Stimulated activated CD8-positive, alpha-beta memory T cell treated with anti-CD3 and anti-CD28 coated beads, Interleukin-4, amount 100 ng/mL, for 1 hour (primary cell): ENCODE measurements around the gene NSD1.
"Not testable (repeated sequence)": the region's sequence is repeated elsewhere in the genome, so short reads cannot be mapped to it uniquely, and the experiment has no call there.

ENCODE experiments used
- DNase-seq, 2 donors: peaks; one replicate each; pipeline ENCODE4 v3.0.0-alpha.2; 2020; ENCODE audit warnings: low read depth in 2 of 2, low spot score in 1 of 2

The NSD1 gene

GRCh38 chr5:177163500-177163899, 29.9 kb downstream of the NSD1 start:
- no peak for DNase-seq

- DNase-seq: no peak
Measured at GRCh38 chr5:177169271-177169670, 35.7 kb downstream of the NSD1 start.

- no peak for DNase-seq
Measured at GRCh38 chr5:177171961-177172360, 38.4 kb downstream of the NSD1 start.

- DNase-seq: no peak
Measured at GRCh38 chr5:177175336-177175735, 41.8 kb downstream of the NSD1 start.

GRCh38 chr5:177176175-177176711, 42.7 kb downstream of the NSD1 start:
- DNase-seq: no peak

GRCh38 chr5:177177847-177178437, 44.4 kb downstream of the NSD1 start:
- DNase-seq: not testable (repeated sequence)

GRCh38 chr5:177178733-177179304, 45.2 kb downstream of the NSD1 start:
- no peak for DNase-seq

GRCh38 chr5:177179431-177179830, 45.9 kb downstream of the NSD1 start:
- DNase-seq: no peak

GRCh38 chr5:177183142-177183541, 49.6 kb downstream of the NSD1 start:
- no peak for DNase-seq

GRCh38 chr5:177183766-177184360, 50.3 kb downstream of the NSD1 start:
- no peak for DNase-seq

- DNase-seq: no peak
Measured at GRCh38 chr5:177185993-177186392, 52.4 kb downstream of the NSD1 start.

- no peak for DNase-seq
Measured at GRCh38 chr5:177186645-177187044, 53.1 kb downstream of the NSD1 start.

GRCh38 chr5:177188775-177189174, 55.2 kb downstream of the NSD1 start:
- no peak for DNase-seq

- no peak for DNase-seq
Measured at GRCh38 chr5:177189416-177189815, 55.8 kb downstream of the NSD1 start.

GRCh38 chr5:177189965-177190364, 56.4 kb downstream of the NSD1 start:
- no peak for DNase-seq

GRCh38 chr5:177194268-177194667, 60.7 kb downstream of the NSD1 start:
- DNase-seq: no peak

GRCh38 chr5:177195307-177195952, 61.9 kb downstream of the NSD1 start:
- no peak for DNase-seq

GRCh38 chr5:177198738-177199137, 65.2 kb downstream of the NSD1 start:
- DNase-seq: no peak

- no peak for DNase-seq
Measured at GRCh38 chr5:177204281-177204680, 70.7 kb downstream of the NSD1 start.

GRCh38 chr5:177209610-177210009, 76.0 kb downstream of the NSD1 start:
- DNase-seq: no peak

GRCh38 chr5:177212242-177212641, 78.7 kb downstream of the NSD1 start:
- no peak for DNase-seq

- DNase-seq: no peak
Measured at GRCh38 chr5:177220576-177220975, 87.0 kb downstream of the NSD1 start.
